Measurements from ENCODE around the gene MTURN. TPM values are rescaled to one million over a fixed set of nuclear protein-coding genes. Genes with fewer than 3 reads are reported as not detected.

The MTURN gene
- 2.6 and 4.5 TPM in 2 replicates for total RNA-seq

- TF ChIP-seq, protein P1, sequence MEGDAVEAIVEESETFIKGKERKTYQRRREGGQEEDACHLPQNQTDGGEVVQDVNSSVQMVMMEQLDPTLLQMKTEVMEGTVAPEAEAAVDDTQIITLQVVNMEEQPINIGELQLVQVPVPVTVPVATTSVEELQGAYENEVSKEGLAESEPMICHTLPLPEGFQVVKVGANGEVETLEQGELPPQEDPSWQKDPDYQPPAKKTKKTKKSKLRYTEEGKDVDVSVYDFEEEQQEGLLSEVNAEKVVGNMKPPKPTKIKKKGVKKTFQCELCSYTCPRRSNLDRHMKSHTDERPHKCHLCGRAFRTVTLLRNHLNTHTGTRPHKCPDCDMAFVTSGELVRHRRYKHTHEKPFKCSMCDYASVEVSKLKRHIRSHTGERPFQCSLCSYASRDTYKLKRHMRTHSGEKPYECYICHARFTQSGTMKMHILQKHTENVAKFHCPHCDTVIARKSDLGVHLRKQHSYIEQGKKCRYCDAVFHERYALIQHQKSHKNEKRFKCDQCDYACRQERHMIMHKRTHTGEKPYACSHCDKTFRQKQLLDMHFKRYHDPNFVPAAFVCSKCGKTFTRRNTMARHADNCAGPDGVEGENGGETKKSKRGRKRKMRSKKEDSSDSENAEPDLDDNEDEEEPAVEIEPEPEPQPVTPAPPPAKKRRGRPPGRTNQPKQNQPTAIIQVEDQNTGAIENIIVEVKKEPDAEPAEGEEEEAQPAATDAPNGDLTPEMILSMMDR (IDR thresholded peaks at IDR 0.05; ENCODE audit: insufficient read depth, low read depth, low read length) = no peak
- peak within 1 kb of the TSS; percentile 75 for H3K4me3 ChIP-seq (ENCODE audit: low read depth, low read length)
- DNase-seq (ENCODE audit: low read depth) = peak; percentile 86
Observed at GRCh38 chr7:30134611-30135300, at the start of gene MTURN. MTURN (plus strand) TSS chr7:30134986; CDS start chr7:30135137, 151 bp downstream.

- TF ChIP-seq, protein P1 (IDR thresholded peaks at IDR 0.05; ENCODE audit: insufficient read depth, low read depth, low read length) = no peak
- DNase-seq (ENCODE audit: low read depth) = no peak
- H3K4me3 ChIP-seq (ENCODE audit: low read depth, low read length) = no peak overlapping the region
Observed at GRCh38 chr7:30086529-30086928, 48.3 kb upstream of the MTURN start.

DNA sequence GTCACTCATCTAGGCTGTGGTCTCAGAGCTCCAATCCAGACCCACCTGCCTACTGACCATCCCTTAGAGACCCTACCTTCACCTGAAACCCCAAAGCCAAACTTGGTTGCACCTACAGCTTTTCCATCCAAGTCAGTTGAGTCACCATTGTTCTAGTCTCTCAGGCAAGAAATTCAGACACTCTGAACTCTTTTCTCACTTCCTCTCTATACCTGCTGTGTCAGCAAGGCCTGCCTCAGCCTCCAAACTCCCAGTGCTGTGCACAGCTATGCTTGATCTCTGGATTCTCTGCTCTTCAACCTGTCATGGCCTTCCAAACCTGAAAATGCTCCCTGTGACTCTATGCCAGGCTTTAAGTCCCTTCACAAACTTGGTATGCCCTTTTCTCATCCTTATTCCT lies 47.4 kb upstream of the MTURN start:
- TF ChIP-seq, protein P1 (IDR thresholded peaks at IDR 0.05; ENCODE audit: insufficient read depth, low read depth, low read length) = no peak
- no peak overlapping the region for H3K4me3 ChIP-seq (ENCODE audit: low read depth, low read length)
- DNase-seq (ENCODE audit: low read depth) = no peak

DNA sequence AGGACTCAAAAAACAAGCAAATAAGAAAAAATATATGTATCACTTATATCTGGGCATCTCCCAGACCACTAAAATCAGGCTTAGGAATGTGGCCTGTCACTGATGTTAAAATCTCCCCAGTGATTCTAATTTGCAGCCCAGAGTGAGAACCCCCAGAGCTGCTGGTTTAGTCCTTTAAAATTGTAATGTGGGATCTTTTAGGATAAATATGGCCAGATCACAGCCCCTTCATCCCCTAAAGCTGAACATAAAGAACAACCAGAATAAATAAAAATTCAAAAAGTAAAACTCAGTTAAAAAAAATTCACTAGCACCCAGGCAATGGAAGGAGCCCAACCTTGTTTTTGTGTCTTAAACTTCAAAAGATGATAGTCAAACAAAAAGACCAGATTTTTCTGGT lies 46.4 kb upstream of the MTURN start:
- DNase-seq (ENCODE audit: low read depth) = no peak
- H3K4me3 ChIP-seq (ENCODE audit: low read depth, low read length) = no peak overlapping the region
- TF ChIP-seq, protein P1 (IDR thresholded peaks at IDR 0.05; ENCODE audit: insufficient read depth, low read depth, low read length) = no peak

DNA sequence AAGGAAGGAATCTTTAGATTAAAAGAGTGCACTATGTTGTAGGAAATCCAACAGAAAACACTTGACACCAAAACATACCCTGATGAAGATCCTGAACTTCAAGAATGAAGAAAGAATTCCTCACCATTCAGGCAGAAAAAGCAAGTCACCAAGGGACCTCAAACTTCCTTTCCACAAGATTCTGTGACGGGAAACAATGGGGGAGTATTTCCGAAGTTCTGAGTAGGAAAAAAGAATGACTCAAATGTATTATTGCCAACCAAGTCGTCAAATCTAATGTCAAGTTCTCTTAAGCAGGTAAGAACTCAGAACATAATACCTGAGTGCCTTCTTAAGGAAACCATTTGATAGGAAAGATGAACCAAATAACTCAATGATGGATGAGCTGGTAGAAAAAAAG lies 44.7 kb upstream of the MTURN start:
- DNase-seq (ENCODE audit: low read depth) = no peak
- no peak overlapping the region for H3K4me3 ChIP-seq (ENCODE audit: low read depth, low read length)
- TF ChIP-seq, protein P1 (IDR thresholded peaks at IDR 0.05; ENCODE audit: insufficient read depth, low read depth, low read length) = no peak

GRCh38 chr7:30091491-30091912 lies 43.3 kb upstream of the MTURN start:
- TF ChIP-seq, protein P1 (IDR thresholded peaks at IDR 0.05; ENCODE audit: insufficient read depth, low read depth, low read length) = no peak
- DNase-seq (ENCODE audit: low read depth) = peak; percentile 54
- no peak overlapping the region for H3K4me3 ChIP-seq (ENCODE audit: low read depth, low read length)

GRCh38 chr7:30091987-30092386 lies 42.8 kb upstream of the MTURN start:
- no peak for DNase-seq (ENCODE audit: low read depth)
- TF ChIP-seq, protein P1 (IDR thresholded peaks at IDR 0.05; ENCODE audit: insufficient read depth, low read depth, low read length) = no peak
- H3K4me3 ChIP-seq (ENCODE audit: low read depth, low read length) = no peak overlapping the region

All from fibroblast of villous mesenchyme (primary cell).